MM.1S (cell line): Measurements from ENCODE around the gene L1TD1.

ENCODE experiments used
- DNase-seq: peaks from one replicate; pipeline ENCODE4 v3.0.0-alpha.2; 2015
- H2AFZ ChIP-seq: fragments of 300-600 bp; sonication (generic); 2 replicates; pipeline ENCODE4 v1.6.0; 2016; ENCODE audit warnings: antibody characterized with exemption, low read length
- H3F3A ChIP-seq: fragments of 300-600 bp; sonication (generic); 2 replicates; pipeline ENCODE4 v1.6.1; 2016; ENCODE audit warnings: mild to moderate bottlenecking, antibody characterized with exemption, low read length, moderate library complexity, mixed read lengths; ENCODE audit not compliant: insufficient read depth
- H3K27ac ChIP-seq: fragments of 300-600 bp; sonication (generic); 2 replicates; pipeline ENCODE4 v1.5.1; 2016; ENCODE audit warnings: mild to moderate bottlenecking, low read length
- H3K27me3 ChIP-seq: fragments of 300-600 bp; sonication (generic); replicated peaks from 2 replicates; pipeline ENCODE4 v1.6.0; 2016; ENCODE audit warnings: low read length; ENCODE audit not compliant: insufficient read depth
- H3K36me3 ChIP-seq: fragments of 300-600 bp; sonication (generic); replicated peaks from 2 replicates; pipeline ENCODE4 v1.6.1; 2016; ENCODE audit warnings: mild to moderate bottlenecking, low read length, mixed read lengths; ENCODE audit not compliant: insufficient read depth
- H3K4me1 ChIP-seq: fragments of 300-600 bp; sonication (generic); 2 replicates; pipeline ENCODE4 v1.6.1; 2016; ENCODE audit warnings: low read length, mixed read lengths
- H3K4me2 ChIP-seq: fragments of 300-600 bp; sonication (generic); 2 replicates; pipeline ENCODE4 v1.6.0; 2016; ENCODE audit warnings: low read depth, low read length
- H3K4me3 ChIP-seq: fragments of 300-600 bp; sonication (generic); 2 replicates; pipeline ENCODE4 v1.5.1; 2016; ENCODE audit warnings: low read length, mixed read lengths
- H3K79me2 ChIP-seq: fragments of 300-600 bp; sonication (generic); 2 replicates; pipeline ENCODE4 v1.6.1; 2016; ENCODE audit warnings: mixed run types, low read length, mixed read lengths
- H3K9ac ChIP-seq: fragments of 300-600 bp; sonication (generic); 2 replicates; pipeline ENCODE4 v1.6.1; 2016; ENCODE audit warnings: low read length, mixed read lengths
- H3K9me2 ChIP-seq: fragments of 300-600 bp; sonication (generic); replicated peaks from 2 replicates; pipeline ENCODE4 v1.6.1; 2016; ENCODE audit warnings: mild to moderate bottlenecking, low read length, mixed read lengths; ENCODE audit not compliant: insufficient read depth
- H3K9me3 ChIP-seq: fragments of 300-600 bp; sonication (generic); replicated peaks from 2 replicates; pipeline ENCODE4 v1.6.1; 2016; ENCODE audit warnings: mild to moderate bottlenecking, low read length, mixed read lengths; ENCODE audit not compliant: insufficient read depth
- H4K20me1 ChIP-seq: fragments of 300-600 bp; sonication (generic); 2 replicates; pipeline ENCODE4 v1.6.1; 2016; ENCODE audit warnings: mild to moderate bottlenecking, low read length, moderate library complexity, mixed read lengths; ENCODE audit not compliant: insufficient read depth
- CTCF ChIP-seq: fragments of 300-600 bp; sonication (generic); IDR thresholded peaks from 2 replicates; pipeline ENCODE4 v1.5.1; 2016; ENCODE audit warnings: antibody characterized with exemption, low read length, mixed read lengths
- EZH2 ChIP-seq: fragments of 300-600 bp; sonication (generic); optimal IDR thresholded peaks from 2 replicates; pipeline ENCODE3; 2017; ENCODE audit warnings: low read depth, mild to moderate bottlenecking, antibody characterized with exemption, low read length, mixed read lengths
- EZH2phosphoT487 ChIP-seq: fragments of 300-600 bp; sonication (generic); IDR thresholded peaks from 2 replicates; pipeline ENCODE4 v1.6.1; 2018; ENCODE audit warnings: antibody characterized with exemption, low read length

The L1TD1 gene

GRCh38 chr1:62233926-62234450 lies 39.3 kb downstream of the L1TD1 start:
- Histone ChIP-seq H3K4me1 (no peaks in the 10 kb centered on the region), H3K4me3 (no peak overlapping the region), H3K79me2 (no peaks in the 10 kb centered on the region), H3K27me3 (no peaks in the 10 kb centered on the region), H4K20me1 (no peaks in the 10 kb centered on the region), H3K27ac (no peak overlapping the region), H3K36me3 (no peaks in the 10 kb centered on the region), H3K9me2 (no peaks in the 10 kb centered on the region), H3K9ac (no peak overlapping the region), H3F3A (no peaks in the 10 kb centered on the region), H3K9me3 (no peaks in the 10 kb centered on the region), H2AFZ (no peak overlapping the region), H3K4me2 (no peak overlapping the region)
- no peak for DNase-seq
- TF ChIP-seq EZH2 = no peak
- no peak for TF ChIP-seq CTCF
- no peak for TF ChIP-seq EZH2phosphoT487

- Histone ChIP-seq H3K4me3 (no peak overlapping the region), H3K36me3 (no peaks in the 10 kb centered on the region), H3K4me2 (no peak overlapping the region), H3K9me3 (no peaks in the 10 kb centered on the region), H4K20me1 (no peaks in the 10 kb centered on the region), H3K9ac (no peak overlapping the region), H3F3A (no peaks in the 10 kb centered on the region), H2AFZ (no peak overlapping the region), H3K27ac (no peak overlapping the region), H3K4me1 (no peaks in the 10 kb centered on the region), H3K79me2 (no peaks in the 10 kb centered on the region), H3K9me2 (no peaks in the 10 kb centered on the region), H3K27me3 (no peaks in the 10 kb centered on the region)
- TF ChIP-seq CTCF = no peak
- no peak for DNase-seq
Measured at GRCh38 chr1:62234688-62235087, 40.0 kb downstream of the L1TD1 start.

- Histone ChIP-seq H3K9ac (no peak overlapping the region), H3K9me2 (no peaks in the 10 kb centered on the region), H3F3A (no peaks in the 10 kb centered on the region), H3K27me3 (no peaks in the 10 kb centered on the region), H4K20me1 (no peaks in the 10 kb centered on the region), H2AFZ (no peak overlapping the region), H3K4me1 (no peaks in the 10 kb centered on the region), H3K4me2 (no peak overlapping the region), H3K79me2 (no peaks in the 10 kb centered on the region), H3K27ac (no peak overlapping the region), H3K36me3 (no peaks in the 10 kb centered on the region), H3K4me3 (no peak overlapping the region), H3K9me3 (no peaks in the 10 kb centered on the region)
- no peak for DNase-seq
- no peak for TF ChIP-seq EZH2
- TF ChIP-seq CTCF = no peak
- no peak for TF ChIP-seq EZH2phosphoT487
Measured at GRCh38 chr1:62235576-62235975, 40.9 kb downstream of the L1TD1 start.

GRCh38 chr1:62237361-62237760 lies 42.7 kb downstream of the L1TD1 start:
- no peaks in the 10 kb centered on the region for H3F3A ChIP-seq
- no peak overlapping the region for H3K4me2 ChIP-seq
- H3K27ac ChIP-seq = no peak overlapping the region
- no peak overlapping the region for H3K9ac ChIP-seq
- DNase-seq = no peak
- no peaks in the 10 kb centered on the region for H4K20me1 ChIP-seq
- no peaks in the 10 kb centered on the region for H3K9me3 ChIP-seq
- no peaks in the 10 kb centered on the region for H3K36me3 ChIP-seq
- H3K4me1 ChIP-seq = no peaks in the 10 kb centered on the region
- H2AFZ ChIP-seq = no peak overlapping the region
- H3K9me2 ChIP-seq = no peaks in the 10 kb centered on the region
- H3K79me2 ChIP-seq = no peaks in the 10 kb centered on the region
- H3K27me3 ChIP-seq = no peaks in the 10 kb centered on the region
- TF ChIP-seq EZH2phosphoT487 = no peak
- TF ChIP-seq CTCF = no peak
- TF ChIP-seq EZH2 = no peak
- H3K4me3 ChIP-seq = no peak overlapping the region
